Dermis blood vessel endothelial cell (primary cell): ENCODE data around the gene KCNMA1. TPM values are rescaled to one million over a fixed set of nuclear protein-coding genes. Genes with fewer than 3 reads are reported as not detected.
"Not testable (repeated sequence)": the region's sequence is repeated elsewhere in the genome, so short reads cannot be mapped to it uniquely, and the experiment has no call there.

ENCODE experiments used
- DNase-seq: peaks from one replicate; pipeline ENCODE4 v3.0.0; 2010
- total RNA-seq: library from RNA; depleted of rRNA; stranded (reverse); fragments of >200 nt; gene quantifications from 2 replicates; pipeline ENCODE4 v1.2.3, GENCODE V29; 2014

Gene KCNMA1
- total RNA-seq, result under 0.01 and 0.05 TPM in 2 replicates

DNA sequence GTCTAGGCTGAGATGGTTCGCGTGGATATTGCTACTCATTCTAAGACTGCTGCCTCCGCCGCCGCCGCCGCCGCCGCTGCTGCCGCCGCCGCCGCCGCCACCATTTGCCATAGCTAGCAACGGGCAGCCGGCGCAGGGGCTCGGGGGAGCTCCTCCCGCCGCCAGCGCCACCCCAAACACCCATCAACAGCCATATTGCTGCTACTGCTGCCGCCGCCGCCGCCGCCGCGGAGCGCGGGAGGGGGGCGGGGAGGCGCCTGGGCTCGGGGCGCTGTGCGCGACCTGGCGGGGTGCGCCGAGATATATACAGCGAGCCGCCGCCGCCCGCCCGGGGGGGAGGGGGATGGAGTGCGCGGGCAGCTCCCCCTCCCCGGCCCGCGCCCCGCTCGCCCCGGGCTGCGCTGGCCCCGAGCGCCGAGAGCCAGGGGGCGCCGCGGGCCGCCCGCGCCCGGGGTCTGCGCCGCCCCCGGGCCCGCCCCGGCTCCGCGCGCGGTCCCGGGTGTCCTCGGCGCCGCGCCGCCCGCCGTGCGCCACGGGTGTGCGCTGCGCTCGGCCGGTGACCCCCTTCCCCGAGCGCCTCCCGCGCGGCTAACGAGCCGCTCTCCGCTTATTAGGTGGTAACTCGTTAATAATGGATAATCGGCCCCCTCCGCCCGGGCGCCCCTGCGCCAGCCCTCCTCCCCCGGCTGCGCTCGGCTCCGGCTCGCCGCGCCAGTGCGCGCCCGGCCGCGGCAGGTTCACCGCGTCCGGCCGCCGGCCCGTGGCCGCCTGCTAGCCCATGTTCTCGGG lies at the start of gene KCNMA1:
TSS of gene KCNMA1 (minus strand) at position 277 of the 789 bp plus-strand sequence.
- peak; percentile 10 for DNase-seq

DNA sequence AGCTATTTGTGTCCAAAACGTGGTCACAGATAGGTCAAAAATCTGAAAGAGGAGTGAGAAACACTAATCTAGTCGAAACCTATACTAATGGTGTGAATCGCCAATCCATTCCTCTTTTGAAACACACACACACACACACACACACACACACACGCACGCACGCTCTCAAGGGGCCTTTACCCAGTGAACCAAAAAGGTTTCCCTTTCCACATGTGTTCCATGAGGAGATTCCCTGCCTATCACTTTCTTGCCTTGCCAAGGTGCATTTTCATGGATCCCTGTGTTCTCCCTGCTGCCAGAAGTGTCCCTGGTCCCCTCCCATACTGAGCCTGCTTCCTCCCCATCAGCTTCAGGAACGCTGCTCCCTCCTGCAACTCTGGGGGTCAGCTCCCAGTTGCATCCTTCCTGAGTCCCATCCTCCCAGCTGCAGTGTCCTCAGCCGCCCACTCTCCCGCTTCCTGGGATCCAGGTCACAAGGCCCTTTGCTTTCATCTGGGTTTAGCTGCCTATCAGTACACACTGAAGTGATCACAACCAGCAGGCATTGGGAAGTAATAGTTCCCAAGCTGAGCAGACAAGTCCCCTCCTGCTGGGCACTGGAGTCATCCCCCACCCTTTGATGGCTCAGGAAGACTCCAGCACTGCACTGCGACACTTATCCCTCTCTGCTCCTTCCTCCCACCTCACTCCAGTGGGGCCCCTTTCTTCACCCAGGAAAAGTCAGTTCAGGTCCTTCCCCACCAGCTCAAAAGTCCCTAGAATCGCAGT lies 49.2 kb upstream of the KCNMA1 start:
- no peak for DNase-seq

DNA sequence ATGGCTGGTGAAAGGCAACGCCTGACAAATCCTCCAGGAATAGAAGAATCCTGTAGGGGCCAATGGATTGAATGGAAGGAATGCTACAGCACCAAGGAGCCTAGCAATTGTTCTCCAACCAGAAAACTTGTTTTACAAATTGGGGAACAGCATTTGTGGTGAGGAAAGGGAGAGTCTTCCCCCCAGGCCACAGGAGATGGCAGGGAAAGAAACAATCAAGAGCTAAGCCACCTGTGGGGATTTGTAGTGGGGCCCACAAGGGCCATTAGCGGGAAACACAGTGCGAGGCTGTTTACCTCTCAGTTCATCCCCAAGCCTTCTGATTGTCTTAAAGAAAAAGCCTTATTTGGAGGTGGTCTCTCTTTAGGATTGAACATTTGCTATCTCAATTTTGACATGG lies 48.5 kb upstream of the KCNMA1 start:
- DNase-seq, result no peak

DNA sequence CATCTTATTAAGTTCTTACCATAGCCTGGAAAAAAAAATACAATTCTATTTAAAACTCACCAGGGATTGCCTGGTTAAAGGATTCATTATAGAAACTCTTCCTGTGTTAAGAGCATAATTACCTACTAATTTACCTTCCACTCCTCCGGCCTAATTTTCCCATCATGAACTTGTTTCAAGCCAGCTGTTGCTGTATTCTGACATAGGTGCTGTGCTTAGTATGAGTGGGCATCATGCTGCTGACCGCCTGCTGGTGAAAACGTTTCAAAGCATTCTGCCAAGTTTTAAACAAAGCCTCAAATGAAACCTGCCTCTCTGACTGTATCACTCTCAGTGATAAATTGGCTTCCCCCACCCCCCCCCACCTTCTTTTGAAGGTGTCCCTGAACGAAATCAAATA lies 47.8 kb upstream of the KCNMA1 start:
- DNase-seq, result no peak

DNA sequence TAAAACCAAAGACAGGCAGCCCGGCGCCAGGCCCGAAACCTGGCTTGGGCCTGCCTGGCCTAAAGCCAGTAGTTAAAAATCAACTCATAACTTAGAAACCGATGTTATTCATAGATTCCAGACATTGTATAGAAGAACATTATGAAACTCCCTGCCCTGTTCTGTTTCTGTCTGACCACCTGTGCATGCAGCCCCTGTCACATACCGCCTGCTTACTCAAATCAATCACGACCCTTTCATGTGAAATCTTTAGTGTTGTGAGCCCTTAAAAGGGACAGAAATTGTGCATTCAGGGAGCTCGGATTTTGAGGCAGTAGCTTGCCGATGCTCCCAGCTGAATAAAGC lies 45.5 kb upstream of the KCNMA1 start:
- DNase-seq, result not testable (repeated sequence)

DNA sequence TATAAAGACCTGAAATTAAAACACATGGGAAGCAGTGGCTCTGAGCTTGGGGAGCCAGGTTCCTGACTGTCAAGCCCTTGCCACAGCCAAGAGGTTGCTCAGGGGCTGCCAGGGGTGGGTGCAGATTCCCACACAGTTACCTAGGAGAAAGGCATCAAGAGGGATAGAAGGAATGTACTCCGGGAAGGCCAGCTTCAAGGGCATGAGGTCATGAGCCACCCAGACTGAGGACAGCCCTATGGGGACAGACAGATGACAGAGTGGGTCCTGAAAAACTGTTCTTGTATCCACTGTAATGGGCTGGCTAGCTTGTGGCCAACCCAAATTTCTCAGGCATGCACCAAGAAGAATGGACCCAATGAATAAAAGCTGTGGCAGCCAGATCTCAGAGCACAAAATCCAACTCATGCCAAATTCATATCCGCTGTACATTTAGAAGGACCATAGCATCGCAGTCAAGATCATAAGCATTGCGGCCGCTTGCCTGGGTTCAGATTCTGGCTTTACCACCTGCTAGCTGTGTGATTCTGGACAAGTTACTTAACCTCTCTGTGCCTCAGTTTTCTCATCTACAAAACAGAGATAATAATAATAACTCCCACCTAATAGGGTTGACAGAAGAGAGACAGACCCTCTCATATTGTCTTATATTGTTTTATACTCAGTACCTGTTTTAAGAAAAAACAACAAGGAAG lies 44.9 kb upstream of the KCNMA1 start:
- DNase-seq, result no peak

DNA sequence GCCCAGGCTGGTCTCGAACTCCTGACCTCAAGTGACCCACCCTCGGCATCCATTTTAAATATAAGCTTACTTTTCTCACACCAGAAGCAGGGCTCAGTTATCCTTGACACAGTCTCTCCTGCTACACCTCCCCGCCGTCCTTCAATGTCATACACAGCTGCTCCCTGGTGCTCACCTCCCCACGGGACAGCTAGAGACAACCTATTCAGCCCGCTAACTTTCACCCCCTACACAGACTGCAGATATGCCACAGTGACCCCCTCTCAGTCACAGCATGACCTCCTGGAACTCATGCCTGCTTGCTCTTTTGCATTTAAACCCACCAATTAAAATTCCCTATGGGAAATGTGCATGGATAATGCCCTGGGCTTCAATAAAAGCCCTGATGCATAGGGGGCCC lies 44.2 kb upstream of the KCNMA1 start:
- no peak for DNase-seq

DNA sequence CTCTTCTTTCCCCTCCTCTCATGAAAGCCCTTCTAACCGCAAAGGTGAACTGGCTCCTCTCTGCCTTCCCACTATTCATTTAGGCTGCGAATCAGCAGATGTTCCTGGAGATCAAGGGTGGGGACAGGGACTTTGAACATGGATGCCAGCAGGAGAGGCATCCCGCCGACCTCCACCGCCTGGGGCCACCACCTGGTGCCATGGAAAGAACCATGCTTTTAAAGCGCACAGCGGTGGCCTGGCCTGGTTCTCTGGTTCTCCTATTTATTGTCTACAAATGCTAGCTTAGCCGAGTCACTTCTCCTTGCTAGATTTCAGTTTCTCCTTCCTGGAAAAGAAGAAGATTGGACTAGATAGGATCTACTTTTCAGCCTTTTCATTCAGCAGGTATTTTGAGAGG lies 43.2 kb upstream of the KCNMA1 start:
- DNase-seq, result no peak

DNA sequence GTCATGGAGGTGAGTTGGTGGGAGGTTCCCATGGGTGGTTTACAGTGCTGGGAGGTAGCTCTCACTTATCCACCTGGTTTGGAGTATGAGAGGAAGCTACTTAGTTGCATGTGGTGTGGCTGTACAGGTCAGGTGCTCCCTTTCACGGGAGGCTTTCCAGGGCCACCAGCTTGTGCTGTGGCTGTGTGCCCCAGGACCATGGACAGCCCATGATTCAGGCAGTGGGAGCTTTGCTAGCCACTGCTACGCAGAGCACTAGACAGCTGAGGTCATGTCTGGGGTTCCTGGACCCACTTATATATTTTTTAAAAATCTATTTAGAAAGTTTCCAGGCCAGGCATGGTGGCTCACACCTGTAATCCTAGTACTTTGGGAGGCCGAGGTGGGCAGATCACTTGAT lies 42.5 kb upstream of the KCNMA1 start:
- no peak for DNase-seq

DNA sequence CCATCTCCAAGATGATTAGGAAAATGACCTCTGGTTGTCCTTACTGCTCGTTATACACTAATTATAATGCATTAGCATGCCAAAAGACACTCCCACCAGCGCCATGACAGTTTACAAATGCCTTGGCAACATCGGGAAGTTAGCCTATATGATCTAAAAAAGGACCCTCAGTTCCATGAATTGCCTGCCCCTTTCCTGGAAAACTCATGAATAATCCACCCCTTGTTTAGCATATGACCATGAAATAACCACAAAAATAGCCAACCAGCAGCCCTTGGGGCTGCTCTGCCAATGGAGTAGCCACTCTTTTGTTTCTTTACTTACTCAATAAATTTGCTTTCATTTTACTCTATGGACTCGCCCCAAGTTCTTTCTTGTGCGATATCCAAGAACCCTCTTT lies 41.6 kb upstream of the KCNMA1 start:
- DNase-seq, result no peak

DNA sequence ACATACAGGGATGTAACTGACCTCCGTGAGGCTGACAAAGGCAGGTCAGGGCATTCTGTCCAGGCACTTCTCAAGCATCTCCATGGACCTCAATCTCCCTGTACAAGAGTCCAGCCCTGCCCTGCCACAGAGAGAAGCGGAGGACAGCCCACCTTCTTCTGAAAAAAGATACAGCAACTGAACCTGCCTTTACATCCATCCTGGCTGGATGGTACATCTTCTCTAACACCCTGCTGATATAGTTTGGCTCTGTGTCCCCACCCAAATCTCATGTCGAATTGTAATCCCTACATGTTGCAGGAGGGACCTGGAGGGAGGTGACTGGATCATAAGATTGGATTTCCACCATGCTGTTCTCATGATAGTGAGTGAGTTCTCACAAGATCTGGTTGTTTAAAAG lies 40.5 kb upstream of the KCNMA1 start:
- DNase-seq, result no peak

DNA sequence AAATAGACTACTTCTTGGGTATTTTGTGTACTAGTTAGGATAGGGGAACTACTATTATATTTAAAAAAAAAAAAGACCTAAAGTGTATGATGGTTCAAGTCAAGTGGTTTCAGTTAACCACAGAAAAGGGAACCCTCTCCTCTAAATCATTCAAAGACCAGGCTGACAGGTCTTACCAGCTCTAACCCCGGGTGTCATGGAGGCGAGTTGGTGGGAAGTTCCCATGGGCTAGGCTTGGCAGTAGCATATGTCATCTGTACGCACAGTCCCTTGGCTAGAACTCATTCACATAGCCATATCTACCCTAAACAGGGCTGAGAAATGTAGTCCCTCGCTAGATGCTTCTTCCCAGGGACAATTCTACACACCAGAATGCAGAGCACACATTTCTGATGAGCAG lies 37.7 kb upstream of the KCNMA1 start:
- no peak for DNase-seq

DNA sequence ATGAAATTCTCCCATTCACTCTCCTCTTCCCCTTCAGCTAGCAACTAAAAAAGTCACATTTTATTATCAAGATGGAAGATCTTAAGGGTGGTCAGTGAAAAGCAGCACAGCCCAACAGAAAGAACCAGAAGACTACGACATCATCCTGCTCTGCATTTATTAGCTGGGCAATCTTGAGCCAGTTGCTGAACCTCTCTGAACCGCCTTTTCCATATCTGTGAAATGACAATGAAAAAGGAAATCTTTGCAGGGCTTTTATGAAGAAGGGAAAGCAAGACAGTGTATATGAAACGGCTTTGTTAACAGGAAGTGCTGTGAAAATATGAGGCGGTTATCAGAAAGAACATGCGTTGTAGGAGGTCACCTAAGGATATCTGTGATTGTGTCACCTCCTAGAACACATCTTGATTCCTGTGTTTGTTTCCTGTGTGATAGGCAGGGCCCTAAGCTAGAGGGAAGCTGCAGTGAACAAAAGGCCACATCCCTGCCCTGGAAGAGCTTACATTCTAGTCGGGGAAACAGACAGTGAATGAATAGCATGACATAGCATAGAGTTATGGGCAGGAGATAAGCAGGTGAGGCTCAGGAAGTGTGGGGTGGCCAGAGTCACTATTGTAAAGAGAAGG lies 36.0 kb upstream of the KCNMA1 start:
- no peak for DNase-seq

DNA sequence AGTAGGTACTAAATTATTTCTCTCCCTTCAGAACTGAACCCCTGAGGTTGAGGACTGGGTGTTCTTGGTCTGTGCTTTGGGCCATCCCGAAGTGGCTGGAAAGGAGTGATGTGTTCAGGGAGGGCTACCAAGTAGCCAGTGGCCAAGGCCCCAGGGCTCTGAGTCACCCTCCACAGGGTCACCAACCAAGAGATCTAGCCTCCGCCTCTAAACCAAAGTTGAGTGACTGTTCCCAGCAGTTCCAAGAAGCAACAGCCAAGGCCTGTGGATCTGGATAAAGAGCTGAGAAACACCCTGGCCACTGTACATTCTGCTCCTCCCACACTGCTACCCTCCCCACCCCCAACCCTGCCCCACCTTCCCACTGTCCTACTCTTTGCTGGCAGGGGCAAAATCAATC lies 35.5 kb upstream of the KCNMA1 start:
- no peak for DNase-seq

DNA sequence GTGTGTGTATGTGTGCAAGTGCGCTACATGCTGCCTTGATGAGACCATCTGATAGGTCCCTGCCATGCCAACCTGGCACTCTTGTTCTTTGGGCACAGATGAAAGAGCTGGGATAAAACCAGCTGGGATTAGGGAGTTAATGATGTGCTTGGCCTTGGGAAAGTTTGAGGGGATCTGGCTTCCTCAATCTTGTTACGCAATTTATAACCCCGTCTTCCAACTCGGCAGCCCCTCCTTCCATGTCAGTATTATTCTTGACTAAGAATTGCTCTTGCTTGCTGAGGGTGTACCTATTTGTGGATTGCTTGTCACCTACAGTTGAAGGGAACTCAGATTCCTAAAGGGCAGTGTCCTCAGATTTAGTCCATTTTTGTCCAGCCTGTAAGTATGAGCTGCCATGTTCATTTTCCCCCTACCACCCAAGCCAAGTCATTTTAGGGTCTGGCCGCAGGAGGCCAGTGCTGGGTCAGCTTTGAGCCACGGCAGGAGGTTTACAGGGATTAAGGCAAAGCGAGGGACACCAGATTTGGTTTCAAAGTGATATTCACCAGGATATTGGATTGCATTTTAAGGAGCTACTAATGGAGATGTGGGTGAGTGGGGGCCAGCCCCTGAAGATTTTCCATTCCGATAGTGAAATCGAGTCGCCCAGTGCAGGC lies 34.1 kb upstream of the KCNMA1 start:
- no peak for DNase-seq

DNA sequence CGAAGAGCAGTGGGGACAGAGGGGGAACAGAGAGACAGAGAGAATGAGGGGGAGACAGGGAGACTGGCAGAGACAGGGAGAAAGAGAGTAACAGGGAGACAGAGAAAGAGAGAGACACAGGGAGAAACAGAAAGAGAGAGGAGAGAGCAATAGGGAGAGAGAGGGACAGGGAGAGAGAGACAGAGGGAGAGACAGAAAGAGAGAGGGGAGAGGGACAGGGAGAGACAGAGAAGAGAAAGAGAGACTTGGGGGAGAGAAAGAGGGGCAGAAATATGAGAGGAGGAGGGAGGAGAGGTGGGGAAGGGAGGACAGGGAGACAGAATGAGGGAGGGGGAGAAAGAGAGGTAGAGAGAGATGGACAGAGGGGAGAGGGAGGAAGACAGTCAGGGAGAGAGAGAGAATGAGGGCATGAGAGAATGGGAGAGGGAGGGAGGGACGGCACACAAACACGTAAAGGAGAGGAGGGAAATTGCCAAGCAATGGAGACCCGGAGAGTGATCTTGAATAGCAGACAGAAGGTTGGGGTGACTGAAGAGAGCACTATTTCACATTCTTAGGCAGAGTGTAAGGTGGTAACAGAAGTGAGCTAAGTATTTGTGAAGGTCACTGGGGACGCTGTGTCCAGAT lies 33.3 kb upstream of the KCNMA1 start:
- DNase-seq, result no peak

DNA sequence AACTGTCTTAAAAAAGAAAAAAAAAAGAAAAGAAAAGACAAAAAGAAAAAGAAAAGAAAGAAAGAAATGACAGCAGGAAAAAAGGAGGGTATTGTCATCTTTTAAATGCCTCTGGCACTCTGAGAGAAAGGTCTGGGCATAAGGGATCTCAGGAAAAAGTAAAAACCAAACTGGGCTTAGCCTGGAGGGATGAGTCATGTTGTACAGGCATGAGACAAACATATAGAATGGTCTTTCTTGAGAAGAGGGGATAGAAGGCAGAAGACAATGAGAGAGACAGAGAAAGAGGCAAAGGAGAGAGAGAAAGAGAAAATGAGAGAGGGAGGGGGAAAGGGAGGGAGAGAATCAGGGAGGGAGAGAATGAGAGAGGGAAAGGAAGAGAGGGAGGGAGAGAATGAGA lies 32.3 kb upstream of the KCNMA1 start:
- no peak for DNase-seq

DNA sequence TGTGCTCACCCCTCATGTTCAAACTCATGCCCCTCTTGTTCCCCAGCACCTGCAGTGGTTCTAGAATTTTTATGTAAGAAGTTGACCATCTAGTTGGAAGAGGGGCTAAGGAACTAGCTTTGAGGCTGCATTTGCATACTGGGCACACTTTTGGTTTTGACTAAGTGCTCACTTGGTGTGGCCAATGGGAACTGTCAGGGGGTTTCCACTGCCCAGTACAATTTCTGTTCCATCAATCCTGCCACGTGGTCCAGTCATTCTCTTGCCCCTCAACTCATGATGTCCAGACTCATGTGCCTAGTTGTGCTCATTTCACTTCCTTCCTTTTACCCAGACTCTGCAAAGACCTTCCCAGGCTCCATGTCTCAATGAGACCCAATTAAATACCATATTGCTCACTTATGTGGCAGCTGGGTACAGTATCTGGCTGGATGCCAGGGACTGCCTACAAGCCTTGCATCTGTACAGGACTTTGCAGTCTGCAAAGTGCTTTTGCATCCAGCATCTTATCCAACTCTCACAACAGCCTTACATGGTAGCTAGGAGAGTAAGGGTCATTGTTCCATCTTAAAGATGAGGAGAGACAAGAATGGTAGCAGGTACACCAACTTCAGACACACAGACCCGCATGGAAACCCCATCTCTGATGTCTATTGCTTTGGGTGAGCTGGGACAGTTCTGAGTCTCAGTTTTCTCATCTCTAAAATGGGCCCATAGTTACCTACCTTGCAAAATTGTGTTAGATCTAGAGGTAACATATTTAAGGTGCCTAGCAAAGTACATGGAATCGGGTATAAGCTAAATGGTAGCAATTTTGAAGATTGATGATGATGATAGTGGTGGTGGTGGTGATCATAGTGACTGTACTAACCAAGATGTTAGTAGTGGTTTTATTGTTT lies 30.1 kb upstream of the KCNMA1 start:
- no peak for DNase-seq

DNA sequence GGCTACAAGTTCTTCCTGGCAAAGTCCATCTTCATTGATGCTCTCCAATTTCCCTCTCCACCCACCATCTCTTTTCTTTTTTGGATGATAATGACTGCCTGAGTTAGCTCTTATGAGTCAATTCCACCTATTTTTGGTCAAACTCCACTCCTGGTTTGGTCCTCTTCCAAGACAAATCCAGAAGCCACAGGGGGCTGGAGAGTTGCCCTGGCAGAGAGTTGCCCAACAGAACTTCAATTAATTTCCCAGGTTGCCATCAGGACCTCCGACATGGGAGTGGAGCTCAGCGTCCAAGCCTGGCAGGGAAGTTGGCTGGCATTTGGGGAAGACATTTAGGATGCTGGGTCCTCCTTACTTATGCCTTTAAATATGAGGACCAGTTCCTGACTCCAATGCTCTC lies 29.2 kb upstream of the KCNMA1 start:
- no peak for DNase-seq

DNA sequence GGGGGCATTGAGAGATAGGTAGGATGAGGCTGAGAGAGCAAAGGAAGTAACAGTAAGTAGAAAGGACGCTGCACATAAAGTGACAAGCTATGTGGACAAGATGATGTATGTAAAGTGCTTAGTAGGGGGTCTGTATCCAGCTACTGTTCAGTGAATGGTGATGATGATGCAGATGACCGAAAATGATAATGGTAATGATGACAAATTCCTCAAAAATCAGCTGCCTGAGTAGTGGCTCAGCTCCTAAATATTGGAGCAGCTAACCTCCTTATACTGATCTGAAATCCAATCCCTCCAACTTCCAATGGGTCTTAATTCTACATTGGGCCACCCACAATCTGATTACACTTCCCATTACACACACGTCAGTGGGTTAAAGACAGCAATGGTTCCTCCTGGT lies 27.1 kb upstream of the KCNMA1 start:
- no peak for DNase-seq

DNA sequence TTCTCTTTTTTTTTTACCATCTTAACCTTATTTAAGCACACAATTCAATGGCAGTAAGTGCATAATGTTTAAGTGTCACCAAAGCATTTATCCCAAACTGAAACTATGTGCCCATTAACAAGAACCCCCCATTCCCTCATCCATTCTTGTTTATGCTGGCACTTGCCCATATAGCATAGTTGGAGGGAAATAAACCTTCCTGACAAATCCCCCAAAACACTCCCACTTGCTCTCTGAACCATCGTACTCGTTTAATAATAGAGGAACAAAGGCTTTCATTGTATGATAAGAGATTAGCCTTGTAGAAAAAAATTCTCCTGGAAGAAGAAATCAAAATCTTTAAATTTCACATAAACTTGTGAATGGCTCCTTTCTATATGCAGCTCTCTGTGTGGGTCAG lies 26.4 kb upstream of the KCNMA1 start:
- no peak for DNase-seq
